ENCODE measurements around the gene TMEM219.

TMEM219 gene

GRCh38 chr16:29947897-29948296, 14.0 kb upstream of the TMEM219 start (continued):
- no peak for TF ChIP-seq ZNF366 (tag by site-specific recombination; conservative IDR thresholded peaks at IDR 0.05)

- H3K4me1 ChIP-seq (ENCODE audit: control insufficient read depth, insufficient read depth, low read length) = no peaks in the 10 kb centered on the region
- TF ChIP-seq ZNF146 (tag by site-specific recombination; IDR thresholded peaks at IDR 0.05) (no peak), ZNF16 (tag by site-specific recombination; IDR thresholded peaks at IDR 0.05; ENCODE audit: low read depth) (no peak), ZNF391 (tag by site-specific recombination; IDR thresholded peaks at IDR 0.05; ENCODE audit: borderline replicate concordance, low read depth) (no peak), ZNF2 (tag by site-specific recombination; IDR thresholded peaks at IDR 0.05) (no peak)
- no peak overlapping the region for H3K27ac ChIP-seq (ENCODE audit: extremely low read depth, low read depth, low read length)
- no peaks in the 10 kb centered on the region for H3K36me3 ChIP-seq (ENCODE audit: control insufficient read depth in 2 of 2, insufficient read depth in 1 of 2, low read length in 2 of 2)
- POLR2A ChIA-PET = interaction anchor here (1.5 to 2.0 kb wide), 2 partner anchors 11 to 22 kb away, joined by 5 to 7 read pairs; partner anchors contain the start of genes TAOK2 and TMEM219
- no peak overlapping the region for H3K4me3 ChIP-seq (ENCODE audit: low read depth, low read length)
- H3K9me3 ChIP-seq (ENCODE audit: control insufficient read depth, insufficient read depth, low read depth, low read length) = no peaks in the 10 kb centered on the region
- CTCF ChIA-PET = interaction anchor here (0.6 to 1.3 kb wide), 2 partner anchors 11 to 81 kb away, joined by 3 to 8 read pairs; partner anchors contain the start of gene TMEM219
Measured at GRCh38 chr16:29950806-29951461, 10.9 kb upstream of the TMEM219 start.

GRCh38 chr16:29951625-29952365, 10.1 kb upstream of the TMEM219 start:
- CTCF ChIA-PET = interaction anchor here (1.3 kb wide), 1 partner anchor 10 kb away, joined by 8 read pairs; the partner anchor contains the start of gene TMEM219

DNA sequence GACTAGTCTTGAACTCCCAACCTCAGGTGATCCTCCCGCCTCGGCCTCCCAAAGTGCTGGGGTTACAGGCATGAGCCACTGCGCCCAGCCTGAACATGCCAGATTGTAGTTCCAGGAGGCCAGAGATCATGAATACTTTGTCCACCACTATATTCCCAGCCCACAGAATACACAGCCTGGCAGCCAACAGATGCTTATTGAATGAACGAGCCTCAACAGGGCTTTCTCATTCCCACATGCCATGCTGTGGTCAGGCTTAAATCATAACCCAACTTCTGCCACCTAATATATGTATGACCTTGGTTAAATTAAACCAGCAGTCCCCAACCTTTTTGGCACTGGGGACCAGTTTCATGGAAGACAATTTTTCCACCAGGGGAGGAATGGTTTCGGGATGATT, 3.1 kb upstream of the TMEM219 start:
- Histone ChIP-seq H3K4me1 (ENCODE audit: control insufficient read depth, insufficient read depth, low read length) (0 out of 2 replicates have a peak, but pooled peaks cover 3% of the 10 kb centered on the region), H3K4me3 (ENCODE audit: low read depth, low read length) (no peak overlapping the region), H3K36me3 (ENCODE audit: control insufficient read depth in 2 of 2, insufficient read depth in 1 of 2, low read length in 2 of 2) (no peaks in the 10 kb centered on the region), H3K27ac (ENCODE audit: extremely low read depth, low read depth, low read length) (no peak overlapping the region), H3K9me3 (ENCODE audit: control insufficient read depth, insufficient read depth, low read depth, low read length) (no peaks in the 10 kb centered on the region)
- ChIA-PET CTCF (interaction anchor here (0.6 to 3.5 kb wide), 3 partner anchors 12 to 751 kb away, joined by 3 to 16 read pairs (median 4); no protein-coding TSS in a partner anchor), POLR2A (no interaction called here)
- TF ChIP-seq ZFP69B (tag by site-specific recombination; IDR thresholded peaks at IDR 0.05) (no peak), ZNF274 (IDR thresholded peaks at IDR 0.05; ENCODE audit: low read length) (no peak), ZNF274 (tag by site-specific recombination; IDR thresholded peaks at IDR 0.05; ENCODE audit: borderline replicate concordance) (no peak), ZBTB20 (tag by site-specific recombination; IDR thresholded peaks at IDR 0.05) (no peak), ZNF394 (tag by site-specific recombination; IDR thresholded peaks at IDR 0.05; ENCODE audit: borderline replicate concordance) (no peak), ZNF416 (tag by site-specific recombination; IDR thresholded peaks at IDR 0.05) (no peak), ZNF623 (tag by site-specific recombination; IDR thresholded peaks at IDR 0.05) (no peak), ZNF645 (tag by site-specific recombination; IDR thresholded peaks at IDR 0.05) (no peak), ZNF114 (tag by site-specific recombination; IDR thresholded peaks at IDR 0.05) (no peak), ZNF155 (tag by site-specific recombination; IDR thresholded peaks at IDR 0.05) (no peak), SP7 (tag by site-specific recombination; IDR thresholded peaks at IDR 0.05) (no peak), SCRT2 (tag by site-specific recombination; IDR thresholded peaks at IDR 0.05) (no peak)
- TF ChIP-seq, protein P1, sequence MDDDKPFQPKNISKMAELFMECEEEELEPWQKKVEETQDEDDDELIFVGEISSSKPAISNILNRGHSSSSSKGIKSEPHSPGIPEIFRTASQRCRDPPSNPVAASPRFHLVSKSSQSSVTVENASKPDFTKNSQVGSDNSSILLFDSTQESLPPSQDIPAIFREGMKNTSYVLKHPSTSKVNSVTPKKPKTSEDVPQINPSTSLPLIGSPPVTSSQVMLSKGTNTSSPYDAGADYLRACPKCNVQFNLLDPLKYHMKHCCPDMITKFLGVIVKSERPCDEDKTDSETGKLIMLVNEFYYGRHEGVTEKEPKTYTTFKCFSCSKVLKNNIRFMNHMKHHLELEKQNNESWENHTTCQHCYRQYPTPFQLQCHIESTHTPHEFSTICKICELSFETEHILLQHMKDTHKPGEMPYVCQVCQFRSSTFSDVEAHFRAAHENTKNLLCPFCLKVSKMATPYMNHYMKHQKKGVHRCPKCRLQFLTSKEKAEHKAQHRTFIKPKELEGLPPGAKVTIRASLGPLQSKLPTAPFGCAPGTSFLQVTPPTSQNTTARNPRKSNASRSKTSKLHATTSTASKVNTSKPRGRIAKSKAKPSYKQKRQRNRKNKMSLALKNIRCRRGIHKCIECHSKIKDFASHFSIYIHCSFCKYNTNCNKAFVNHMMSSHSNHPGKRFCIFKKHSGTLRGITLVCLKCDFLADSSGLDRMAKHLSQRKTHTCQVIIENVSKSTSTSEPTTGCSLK (tag by site-specific recombination; IDR thresholded peaks at IDR 0.05) = no peak

More at GRCh38 chr16:29951625-29952365, 10.1 kb upstream of the TMEM219 start:
- Histone ChIP-seq H3K4me1 (ENCODE audit: control insufficient read depth, insufficient read depth, low read length) (no peaks in the 10 kb centered on the region), H3K36me3 (ENCODE audit: control insufficient read depth in 2 of 2, insufficient read depth in 1 of 2, low read length in 2 of 2) (no peaks in the 10 kb centered on the region), H3K27ac (ENCODE audit: extremely low read depth, low read depth, low read length) (no peak overlapping the region), H3K4me3 (ENCODE audit: low read depth, low read length) (no peak overlapping the region), H3K9me3 (ENCODE audit: control insufficient read depth, insufficient read depth, low read depth, low read length) (no peaks in the 10 kb centered on the region)
- TF ChIP-seq, protein P2, sequence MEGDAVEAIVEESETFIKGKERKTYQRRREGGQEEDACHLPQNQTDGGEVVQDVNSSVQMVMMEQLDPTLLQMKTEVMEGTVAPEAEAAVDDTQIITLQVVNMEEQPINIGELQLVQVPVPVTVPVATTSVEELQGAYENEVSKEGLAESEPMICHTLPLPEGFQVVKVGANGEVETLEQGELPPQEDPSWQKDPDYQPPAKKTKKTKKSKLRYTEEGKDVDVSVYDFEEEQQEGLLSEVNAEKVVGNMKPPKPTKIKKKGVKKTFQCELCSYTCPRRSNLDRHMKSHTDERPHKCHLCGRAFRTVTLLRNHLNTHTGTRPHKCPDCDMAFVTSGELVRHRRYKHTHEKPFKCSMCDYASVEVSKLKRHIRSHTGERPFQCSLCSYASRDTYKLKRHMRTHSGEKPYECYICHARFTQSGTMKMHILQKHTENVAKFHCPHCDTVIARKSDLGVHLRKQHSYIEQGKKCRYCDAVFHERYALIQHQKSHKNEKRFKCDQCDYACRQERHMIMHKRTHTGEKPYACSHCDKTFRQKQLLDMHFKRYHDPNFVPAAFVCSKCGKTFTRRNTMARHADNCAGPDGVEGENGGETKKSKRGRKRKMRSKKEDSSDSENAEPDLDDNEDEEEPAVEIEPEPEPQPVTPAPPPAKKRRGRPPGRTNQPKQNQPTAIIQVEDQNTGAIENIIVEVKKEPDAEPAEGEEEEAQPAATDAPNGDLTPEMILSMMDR (tag by site-specific recombination; IDR thresholded peaks at IDR 0.05) = 0 out of 2 replicates have a peak, but pooled peaks have one; percentile 9
- TF ChIP-seq ZNF335 (tag by site-specific recombination; conservative IDR thresholded peaks at IDR 0.05) (peak; percentile 39; the same call in 1 of the 2 replicates), ZNF366 (tag by site-specific recombination; conservative IDR thresholded peaks at IDR 0.05) (no peak)
- POLR2A ChIA-PET = interaction anchor here (2.0 kb wide), 1 partner anchor 10 kb away, joined by 7 read pairs; the partner anchor contains the start of gene TMEM219

Data from HEK293 (cell line).